Suppressor macrophage treated with lipopolysaccharide for 1 hour (primary cell): Measurements from ENCODE around the gene PODNL1.

ENCODE experiments used
- DNase-seq, 3 donors: peaks; one replicate each; pipeline ENCODE4 v3.0.0-alpha.2; 2020 to 2022

PODNL1 gene

DNA sequence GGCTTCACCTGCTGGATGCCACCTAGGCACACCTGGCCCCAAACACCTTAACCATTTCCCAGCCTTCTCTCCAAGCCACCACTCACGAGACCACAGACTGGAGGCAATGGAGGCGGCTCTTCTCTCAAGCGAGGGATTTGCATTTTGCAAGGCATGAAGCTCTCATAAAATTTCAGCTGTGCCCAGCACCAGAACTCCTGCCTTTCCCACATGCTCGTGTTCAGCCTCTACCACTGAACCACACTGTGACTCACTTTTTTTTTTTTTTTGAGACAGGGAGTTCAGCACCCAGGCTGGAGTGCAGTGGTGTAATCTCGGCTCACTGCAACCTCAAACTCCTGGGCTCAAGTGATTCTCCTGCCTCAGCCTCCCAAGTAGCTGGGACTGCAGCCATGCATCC, 50.7 kb downstream of the PODNL1 start:
- DNase-seq, result no peak

DNA sequence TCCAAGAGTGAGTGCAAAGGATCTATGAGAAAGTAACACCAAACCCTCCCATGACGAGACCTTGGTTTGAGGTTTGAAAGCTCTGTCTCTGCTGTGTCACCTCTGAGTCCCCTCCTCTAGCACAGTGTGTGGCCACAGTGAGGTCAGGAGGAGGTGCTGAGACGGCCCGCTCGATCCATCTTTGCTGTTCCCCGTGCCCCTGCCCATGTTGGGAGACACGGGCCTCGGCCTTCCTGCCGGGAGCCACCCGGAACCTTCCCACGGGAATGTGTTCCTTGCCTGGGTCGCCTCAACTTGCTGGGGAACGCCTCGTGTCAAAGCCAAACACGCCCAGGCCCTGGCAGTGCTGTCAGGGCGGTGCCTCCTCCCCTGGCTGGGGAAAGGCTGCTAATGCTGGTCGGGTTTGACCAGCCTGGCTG, 51.2 kb downstream of the PODNL1 start:
- DNase-seq, result no peak

GRCh38 chr19:13885826-13886365, 52.3 kb downstream of the PODNL1 start:
- DNase-seq, result no peak

- no peak for DNase-seq
Measured at GRCh38 chr19:13884726-13885591, 53.3 kb downstream of the PODNL1 start.

DNA sequence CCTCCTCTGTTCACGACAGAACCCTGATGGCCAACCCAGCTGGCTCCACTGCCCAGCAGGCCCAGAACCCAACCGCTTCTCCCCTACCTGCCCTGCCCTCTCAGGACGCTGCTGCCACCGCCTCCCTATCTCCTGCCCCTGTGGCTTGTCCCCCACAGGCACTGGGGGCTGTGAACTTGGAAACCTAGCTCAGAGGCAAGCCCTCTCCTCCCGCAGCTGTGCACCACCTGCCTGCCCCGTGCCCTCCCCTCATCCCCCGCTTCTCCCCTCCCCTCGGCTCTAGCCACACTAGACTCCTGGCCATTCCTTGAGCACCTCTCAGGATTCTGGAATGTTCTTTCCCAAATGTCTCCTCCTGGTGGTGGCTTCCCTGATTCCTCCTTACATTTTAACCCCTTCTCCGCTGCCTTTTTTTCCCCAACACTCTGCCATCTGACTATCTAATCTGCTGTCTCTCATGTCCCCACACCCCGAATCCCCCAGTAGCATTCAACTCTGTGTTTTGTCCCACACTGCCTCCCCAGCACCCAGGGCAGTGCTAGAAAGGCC, 54.6 kb downstream of the PODNL1 start:
- DNase-seq, result no peak

DNA sequence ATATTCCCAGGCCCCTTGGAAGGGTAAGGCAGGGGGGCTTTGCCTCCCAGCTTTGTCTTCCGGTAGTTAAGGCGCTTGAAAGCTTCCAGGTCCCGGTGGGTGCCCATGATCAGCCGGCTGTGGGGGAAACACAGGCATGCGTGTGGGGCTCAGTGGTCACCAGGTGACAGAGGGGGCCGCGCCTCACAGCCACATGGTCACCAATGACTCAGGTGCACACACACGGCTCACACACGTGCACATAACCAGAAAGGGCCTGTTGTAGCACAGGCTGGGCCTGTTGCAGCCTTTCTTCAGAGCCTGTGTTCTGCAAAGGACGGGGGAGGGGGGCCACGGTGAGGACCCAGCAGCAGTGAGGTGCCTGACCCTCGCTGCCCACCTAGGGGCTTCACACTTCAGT, 55.4 kb downstream of the PODNL1 start:
- DNase-seq, result no peak

DNA sequence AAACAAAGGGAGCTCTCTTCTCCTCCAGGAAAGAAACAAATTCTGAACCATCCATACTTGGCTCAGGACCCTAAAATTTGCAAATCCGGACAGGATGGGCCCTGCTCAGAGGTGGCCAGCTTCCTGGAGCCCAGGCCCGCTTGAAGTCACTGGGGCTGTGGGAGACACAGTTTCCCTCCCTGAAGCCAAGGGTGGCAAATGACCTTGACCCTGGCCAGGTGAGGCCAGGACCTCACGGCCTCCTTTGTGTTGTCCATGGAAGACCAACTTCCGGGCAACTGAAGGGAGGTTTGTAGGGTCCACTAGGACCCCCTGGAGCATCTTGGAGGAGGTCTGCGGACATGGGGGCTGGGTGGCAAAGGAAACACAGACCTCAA, 55.8 kb downstream of the PODNL1 start:
- DNase-seq, result no peak

- DNase-seq, result peak; percentile 71 to 79 (median 78)
Measured at GRCh38 chr19:13881692-13882418, 56.4 kb downstream of the PODNL1 start.

DNA sequence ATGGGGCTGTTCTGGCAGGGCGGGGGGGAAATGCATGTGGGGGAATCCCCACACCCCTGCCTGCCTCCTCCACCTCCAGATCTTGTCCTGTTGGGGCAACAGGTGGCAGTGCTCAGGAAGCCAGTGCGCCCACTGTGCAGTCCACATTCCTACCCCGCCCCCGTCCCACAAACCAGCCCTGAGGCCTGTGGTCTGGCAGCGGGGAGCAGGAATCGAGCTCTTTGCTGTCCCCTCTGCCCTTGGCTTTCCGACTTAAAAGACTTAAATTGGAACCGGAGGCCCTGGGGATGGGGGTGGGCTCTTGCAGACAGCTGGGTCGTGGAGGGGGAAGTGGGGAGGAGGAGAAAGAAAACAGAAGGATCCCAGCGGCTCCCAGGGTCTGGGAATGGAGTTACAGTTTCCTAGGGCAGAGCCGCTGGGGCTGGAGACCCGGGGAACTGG, 56.9 kb downstream of the PODNL1 start:
- no peak for DNase-seq
